ENCODE results near the gene TTPAL.

Gene TTPAL

GRCh38 chr20:44542890-44543289 is 67.2 kb downstream of the TTPAL start:
- DNase-seq: no peak

GRCh38 chr20:44543358-44543757 is 67.7 kb downstream of the TTPAL start:
- no peak for DNase-seq
